ENCODE results near the gene BCR. TPM values are rescaled to one million over a fixed set of nuclear protein-coding genes. Genes with fewer than 3 reads are reported as not detected.

The BCR gene
- total RNA-seq, 4 donors from 2014 or later = 19.2 to 63.5 (median 24.8) TPM

DNA sequence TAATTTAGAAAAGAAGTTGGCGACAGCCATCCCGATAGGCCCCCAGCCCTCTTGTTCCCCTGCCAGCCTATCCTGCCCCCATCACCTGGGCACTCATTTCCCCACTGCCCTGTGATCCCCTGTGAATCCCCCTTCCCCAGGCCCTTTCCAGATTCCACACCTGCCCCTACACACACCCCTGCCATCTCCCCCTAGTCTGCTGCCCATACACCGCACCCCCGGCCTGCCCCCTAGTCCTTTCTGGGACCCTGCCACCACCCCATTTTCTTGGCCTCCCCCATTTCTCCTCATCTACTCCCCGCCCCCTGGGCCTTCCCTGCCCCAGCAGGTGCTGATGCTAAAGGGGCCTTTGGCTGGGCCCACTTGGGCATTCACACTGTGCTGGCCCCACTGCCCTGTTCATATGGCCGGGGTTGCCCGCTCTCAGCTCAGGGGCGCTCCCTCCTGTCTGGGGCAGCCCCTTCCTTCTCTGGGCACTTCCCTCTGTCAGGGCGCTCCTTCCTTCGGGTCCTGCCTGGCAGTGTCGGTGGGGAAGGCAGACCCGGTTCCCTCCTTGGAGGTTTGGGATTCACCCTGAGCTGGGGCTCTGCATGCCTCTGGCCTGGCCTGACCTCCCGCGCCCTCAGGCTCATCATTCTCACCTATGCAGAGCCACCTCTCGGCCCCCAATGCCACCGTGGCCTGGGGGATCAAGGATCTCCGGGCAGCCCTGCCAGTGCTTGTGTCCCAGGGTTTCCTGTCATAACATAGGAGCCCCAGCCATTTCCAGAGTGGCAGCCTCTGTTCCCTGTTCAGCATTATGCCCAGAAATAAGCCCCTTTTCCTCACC lies 108.2 kb downstream of the BCR start:
- TF ChIP-seq, protein P1, sequence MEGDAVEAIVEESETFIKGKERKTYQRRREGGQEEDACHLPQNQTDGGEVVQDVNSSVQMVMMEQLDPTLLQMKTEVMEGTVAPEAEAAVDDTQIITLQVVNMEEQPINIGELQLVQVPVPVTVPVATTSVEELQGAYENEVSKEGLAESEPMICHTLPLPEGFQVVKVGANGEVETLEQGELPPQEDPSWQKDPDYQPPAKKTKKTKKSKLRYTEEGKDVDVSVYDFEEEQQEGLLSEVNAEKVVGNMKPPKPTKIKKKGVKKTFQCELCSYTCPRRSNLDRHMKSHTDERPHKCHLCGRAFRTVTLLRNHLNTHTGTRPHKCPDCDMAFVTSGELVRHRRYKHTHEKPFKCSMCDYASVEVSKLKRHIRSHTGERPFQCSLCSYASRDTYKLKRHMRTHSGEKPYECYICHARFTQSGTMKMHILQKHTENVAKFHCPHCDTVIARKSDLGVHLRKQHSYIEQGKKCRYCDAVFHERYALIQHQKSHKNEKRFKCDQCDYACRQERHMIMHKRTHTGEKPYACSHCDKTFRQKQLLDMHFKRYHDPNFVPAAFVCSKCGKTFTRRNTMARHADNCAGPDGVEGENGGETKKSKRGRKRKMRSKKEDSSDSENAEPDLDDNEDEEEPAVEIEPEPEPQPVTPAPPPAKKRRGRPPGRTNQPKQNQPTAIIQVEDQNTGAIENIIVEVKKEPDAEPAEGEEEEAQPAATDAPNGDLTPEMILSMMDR (IDR thresholded peaks at IDR 0.05; ENCODE audit: low read depth) = no peak

DNA sequence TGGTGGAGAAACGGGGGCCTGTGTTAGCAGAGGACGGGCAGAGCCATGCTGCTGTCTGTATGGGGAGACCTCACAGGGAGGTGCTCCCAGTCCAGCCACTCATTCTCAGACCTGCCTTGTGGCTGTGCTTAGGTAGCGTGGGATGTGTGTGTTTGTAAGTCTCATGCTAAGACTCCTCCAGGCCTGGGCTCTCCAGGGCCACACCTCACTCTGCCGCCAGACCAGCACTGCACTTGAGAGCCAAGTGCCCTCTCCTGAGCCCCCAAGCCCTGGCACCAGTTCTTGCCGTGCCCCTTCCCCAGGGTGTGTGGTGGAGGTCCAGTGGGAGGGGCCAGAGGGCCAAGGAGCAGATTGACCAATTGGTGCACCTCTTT lies 108.8 kb downstream of the BCR start:
- TF ChIP-seq, protein P1 (IDR thresholded peaks at IDR 0.05; ENCODE audit: low read depth) = no peak

GRCh38 chr22:23289851-23290724 lies 109.8 kb downstream of the BCR start:
- TF ChIP-seq, protein P1 (IDR thresholded peaks at IDR 0.05; ENCODE audit: low read depth) = no peak

- TF ChIP-seq, protein P1 (IDR thresholded peaks at IDR 0.05; ENCODE audit: low read depth) = no peak
These were observed 111.6 kb downstream of the BCR start for GRCh38 chr22:23291806-23292452.

- TF ChIP-seq, protein P1 (IDR thresholded peaks at IDR 0.05; ENCODE audit: low read depth) = no peak
These were observed 112.4 kb downstream of the BCR start for GRCh38 chr22:23292453-23293350.

- TF ChIP-seq, protein P1 (IDR thresholded peaks at IDR 0.05; ENCODE audit: low read depth) = no peak
These were observed 113.4 kb downstream of the BCR start for GRCh38 chr22:23293720-23294119.

Data from subcutaneous adipose tissue (tissue), 4 donors.